Esophagus squamous epithelium (tissue), 5 donors: ENCODE data around the gene ZNF345. TPM values are rescaled to one million over a fixed set of nuclear protein-coding genes. Genes with fewer than 3 reads are reported as not detected.

Experiments used
- DNase-seq: peaks from one replicate; lab custom pipeline; 2025; lab: John Stamatoyannopoulos, UW
- H3K27ac ChIP-seq, 4 donors: fragments of 200-600 bp; sonication (generic); one replicate each; pipeline ENCODE4 v1.5.1; 2016 to 2019; ENCODE audit warnings: mild to moderate bottlenecking in 1 of 4
- H3K27me3 ChIP-seq, 4 donors: fragments of 200-600 bp; sonication (generic); 1 replicate in 3 of 4; 2 replicates in 1 of 4; pipeline versions ENCODE4 v1.5.1 to v1.6.0; 2017 to 2021; ENCODE audit warnings: antibody characterized with exemption in 1 of 4
- H3K36me3 ChIP-seq, 3 donors: fragments of 200-600 bp; sonication (generic); one replicate each; pipeline ENCODE4 v1.5.1; 2016 to 2019
- H3K4me1 ChIP-seq, 3 donors: fragments of 200-600 bp; sonication (generic); one replicate each; pipeline ENCODE4 v1.5.1; 2017 to 2019
- H3K4me3 ChIP-seq, 4 donors: fragments of 200-600 bp; sonication (generic); 1 replicate in 3 of 4; 2 replicates in 1 of 4; pipeline ENCODE4 v1.5.1; 2016 to 2019; ENCODE audit warnings: mild to moderate bottlenecking in 2 of 4, moderate library complexity in 1 of 4
- H3K9me3 ChIP-seq, 3 donors: fragments of 200-600 bp; sonication (generic); one replicate each; pipeline ENCODE4 v1.5.1; 2016 to 2019
- CTCF ChIP-seq, 6 experiments: fragments of 450-650 bp in 4 of 6; fragments of 200-600 bp in 2 of 6; sonication (generic) in 2 of 6; IDR thresholded peaks; one replicate each; pipeline ENCODE4 v1.5.1; 2016 to 2019; ENCODE audit warnings: antibody characterized with exemption in 6 of 6, mild to moderate bottlenecking in 4 of 6, moderate library complexity in 4 of 6
- POLR2A ChIP-seq, 4 donors: fragments of 450-650 bp; IDR thresholded peaks; one replicate each; pipeline ENCODE4 v1.6.1; 2017; ENCODE audit warnings: antibody characterized with exemption in 4 of 4, mild to moderate bottlenecking in 4 of 4, moderate library complexity in 3 of 4
- WGBS, 2 donors: methylation state at CpG; one replicate each; pipeline ENCODE4 v1.1.5; 2018; 5-methylcytosine and 5-hydroxymethylcytosine counted together
- intact Hi-C: fragments of 100-400 bp; cut with DNase I; formaldehyde crosslinking; loops from one replicate; pipeline ENCODE4 v1.15.0; 2022
- total RNA-seq, 4 donors: library from RNA; depleted of rRNA; stranded (reverse); fragments of >200 nt; gene quantifications; one replicate each; pipeline ENCODE4 v1.1.0, GENCODE V29; 2016
- donor health status: DM: yes; HTN: yes; CAD: no.

The ZNF345 gene
- total RNA-seq, 4 donors from 2014 or later = 0.87 to 10.3 (median 1.4) TPM

- H3K27ac ChIP-seq = no peak overlapping the region
- no peaks in the 10 kb centered on the region for H3K27me3 ChIP-seq
- H3K36me3 ChIP-seq = peaks cover 0 to 67% (median 5%) of the 10 kb centered on the region in 3 donors
- 94 to 98% methylated on average over 2 of the region's 2 CpGs for WGBS, 2 donors
- H3K4me3 ChIP-seq = no peak overlapping the region
- H3K4me1 ChIP-seq = peaks cover 6 to 13% (median 7%) of the 10 kb centered on the region in 3 donors
- intact Hi-C loops = no loop called here
- peaks cover 11 to 89% (median 70%) of the 10 kb centered on the region in 3 donors for H3K9me3 ChIP-seq
- TF ChIP-seq POLR2A (IDR thresholded peaks at IDR 0.05) = no peak
- no peak for TF ChIP-seq CTCF (IDR thresholded peaks at IDR 0.05)
- no peak for DNase-seq
These were observed 17.2 kb upstream of the ZNF345 start for GRCh38 chr19:36833430-36833829.

GRCh38 chr19:36837176-36837905 lies 13.3 kb upstream of the ZNF345 start:
- Histone ChIP-seq H3K9me3 (peaks cover 0 to 50% (median 30%) of the 10 kb centered on the region in 3 donors), H3K27me3 (no peaks in the 10 kb centered on the region), H3K4me1 (peaks cover 7 to 24% (median 13%) of the 10 kb centered on the region in 3 donors), H3K4me3 (peak overlapping the region; percentile 66 to 87 (median 77)), H3K36me3 (peaks cover 2 to 38% (median 5%) of the 10 kb centered on the region in 3 donors), H3K27ac (peak overlapping the region; percentile 89 to 95 (median 91))
- TF ChIP-seq CTCF (IDR thresholded peaks at IDR 0.05) (no peak), POLR2A (IDR thresholded peaks at IDR 0.05) (no peak)
- DNase-seq = no peak
- WGBS, 2 donors = 26 to 30% methylated on average over 8 of the region's 8 CpGs
- intact Hi-C loops = no loop called here

GRCh38 chr19:36837906-36838783 lies 12.5 kb upstream of the ZNF345 start, which contains the start of gene ZNF790:
Gene ZNF790, minus strand, starts transcription at chr19:36838387. Its CDS starts 12,768 bp downstream, at chr19:36825619.
- TF ChIP-seq CTCF (IDR thresholded peaks at IDR 0.05) (no peak), POLR2A (IDR thresholded peaks at IDR 0.05) (peak in 1 of 4 donors; percentile 20)
- intact Hi-C loops = no loop called here
- Histone ChIP-seq H3K27me3 (no peaks in the 10 kb centered on the region), H3K27ac (peak within 1 kb of the TSS; percentile 89 to 95 (median 91)), H3K4me3 (peak within 1 kb of the TSS; percentile 66 to 87 (median 77)), H3K9me3 (peaks cover 0 to 44% (median 22%) of the 10 kb centered on the region in 3 donors), H3K4me1 (peaks cover 7 to 24% (median 13%) of the 10 kb centered on the region in 3 donors), H3K36me3 (peaks cover 0 to 38% (median 5%) of the 10 kb centered on the region in 3 donors)
- peak; percentile 64 for DNase-seq
- WGBS, 2 donors = 1% methylated on average over 28 to 34 of the region's 56 CpGs

GRCh38 chr19:36838784-36839324 lies 11.8 kb upstream of the ZNF345 start:
- Histone ChIP-seq H3K4me3 (peak overlapping the region; percentile 66 to 87 (median 77)), H3K36me3 (peaks cover 0 to 38% (median 5%) of the 10 kb centered on the region in 3 donors), H3K27me3 (no peaks in the 10 kb centered on the region), H3K27ac (peak overlapping the region; percentile 89 to 95 (median 91)), H3K9me3 (peaks cover 0 to 44% (median 15%) of the 10 kb centered on the region in 3 donors), H3K4me1 (peaks cover 7 to 24% (median 13%) of the 10 kb centered on the region in 3 donors)
- DNase-seq = no peak
- TF ChIP-seq POLR2A (IDR thresholded peaks at IDR 0.05) (no peak), CTCF (IDR thresholded peaks at IDR 0.05) (no peak)
- intact Hi-C loops = no loop called here
- 5 to 13% methylated on average over 8 to 9 of the region's 12 CpGs for WGBS, 2 donors
